Spleen (tissue), 11 donors: ENCODE results near the gene KAT6B. TPM values are rescaled to one million over a fixed set of nuclear protein-coding genes. Genes with fewer than 3 reads are reported as not detected.

ENCODE experiments used
- DNase-seq: peaks from one replicate; pipeline ENCODE4 v3.0.0-alpha.2; 2020
- H3K27ac ChIP-seq, 8 donors: fragments of 200-600 bp; sonication (generic) in 7 of 8; 1 replicate in 4 of 8; 2 replicates in 4 of 8; pipeline versions ENCODE4 v1.5.0 to v1.8.0; 2016 to 2021; ENCODE audit warnings: inconsistent platforms in 4 of 8, mild to moderate bottlenecking in 4 of 8, moderate library complexity in 1 of 8
- H3K27me3 ChIP-seq, 7 donors: fragments of 200-600 bp; sonication (generic) in 6 of 7; replicated peaks in 1 of 7; 1 replicate in 4 of 7; 2 replicates in 3 of 7; pipeline versions ENCODE4 v1.5.0 to v1.8.0; 2016 to 2021; ENCODE audit warnings: inconsistent platforms in 3 of 7, mild to moderate bottlenecking in 1 of 7
- H3K36me3 ChIP-seq, 6 donors: fragments of 200-600 bp; sonication (generic) in 5 of 6; 1 replicate in 4 of 6; 2 replicates in 2 of 6; pipeline versions ENCODE4 v1.5.0 to v1.8.0; 2016 to 2021; ENCODE audit warnings: inconsistent platforms in 2 of 6
- H3K4me1 ChIP-seq, 6 donors: fragments of 200-600 bp; sonication (generic) in 5 of 6; 1 replicate in 3 of 6; 2 replicates in 3 of 6; pipeline versions ENCODE4 v1.5.0 to v1.8.0; 2016 to 2021; ENCODE audit warnings: inconsistent platforms in 3 of 6
- H3K4me3 ChIP-seq, 8 donors: fragments of 200-600 bp; sonication (generic) in 7 of 8; 1 replicate in 4 of 8; 2 replicates in 4 of 8; pipeline versions ENCODE4 v1.5.0 to v1.8.0; 2016 to 2021; ENCODE audit warnings: inconsistent platforms in 4 of 8, mild to moderate bottlenecking in 4 of 8, moderate library complexity in 2 of 8
- H3K9me3 ChIP-seq, 8 donors: fragments of 200-600 bp; sonication (generic) in 7 of 8; 1 replicate in 4 of 8; 2 replicates in 4 of 8; pipeline versions ENCODE4 v1.5.0 to v1.8.0; 2016 to 2021; ENCODE audit warnings: inconsistent platforms in 4 of 8
- CTCF ChIP-seq, 11 experiments: fragments of 200-600 bp in 7 of 11; fragments of 450-650 bp in 4 of 11; sonication (generic) in 4 of 11; IDR thresholded peaks in 8 of 11; conservative IDR thresholded peaks in 3 of 11; 1 replicate in 7 of 11; 2 replicates in 4 of 11; pipeline versions ENCODE4 v1.4.0 to v1.8.0; 2016 to 2021; ENCODE audit warnings: antibody characterized with exemption in 11 of 11, inconsistent platforms in 4 of 11, mild to moderate bottlenecking in 1 of 11
- POLR2A ChIP-seq, 3 donors: fragments of 450-650 bp; IDR thresholded peaks; one replicate each; pipeline ENCODE4 v1.5.1; 2017; ENCODE audit warnings: antibody characterized with exemption in 3 of 3, mild to moderate bottlenecking in 1 of 3
- POLR2AphosphoS5 ChIP-seq, 3 donors: sonication (generic); formaldehyde crosslinking; IDR thresholded peaks; one replicate each; pipeline ENCODE4 v1.5.1; 2017; ENCODE audit warnings: antibody characterized with exemption in 3 of 3
- WGBS, 5 donors: extraction: QIAGEN DNeasy Blood & Tissue Kit in 3 of 5; methylation state at CpG; one replicate each; pipeline versions ENCODE4 v1.1.5 to v1.1.7; 2013 to 2018; 5-methylcytosine and 5-hydroxymethylcytosine counted together
- intact Hi-C: fragments of 100-400 bp; cut with DNase I; formaldehyde crosslinking; loops from one replicate; pipeline ENCODE4 v1.15.0; 2023; ENCODE audit warnings: low total_unique reads
- polyA plus RNA-seq, 3 donors: library from polyadenylated mRNA; stranded (reverse); fragments of 200-250 nt; gene quantifications; one replicate each; pipeline ENCODE4 v1.2.1, GENCODE V29; 2013
- total RNA-seq, 7 donors: library from RNA; depleted of rRNA in 3 of 7; stranded (reverse); fragments of >200 nt in 3 of 7; fragmentation: NEBNext Ultra II Directional in 4 of 7; extraction: Animal tissue kit (Norgen Biotek cat#: 25700) in 4 of 7; gene quantifications; one replicate each; pipeline versions ENCODE4 v1.1.0 to v1.2.1, GENCODE V29; 2016 to 2021
- donor health status: healthy with polysubstance abuse.
- donor health status: DM: no; HTN: no; CAD: no; lungs with moderate emphysema.
- donor health status: DM: no; HTN: no; CAD: no.
- donor health status: Bipolar disorder and iron deficiency.
- donor health status: healthy.
- donor health status: DM: no; HTN: no; CAD: no.
- donor health status: DM: yes; HTN: yes; CAD: no.

The KAT6B gene
- total and polyA plus RNA-seq, 10 donors, result 2.9 to 61.0 (median 46.0) TPM

GRCh38 chr10:74962517-74962916, 136.1 kb downstream of the KAT6B start:
- Histone ChIP-seq H3K4me1 (peaks cover 0 to 5% (median under 1%) of the 10 kb centered on the region in 6 donors), H3K4me3 (no peak overlapping the region), H3K9me3 (no peaks in the 10 kb centered on the region), H3K27ac (no peak overlapping the region), H3K27me3 (no peaks in the 10 kb centered on the region), H3K36me3 (peaks cover 0 to 15% (median 0%) of the 10 kb centered on the region in 6 donors)
- DNase-seq, result no peak
- intact Hi-C loops, result no loop called here
- TF ChIP-seq POLR2AphosphoS5 (IDR thresholded peaks at IDR 0.05) (no peak), CTCF (IDR thresholded peaks at IDR 0.05 in 8 of 11, conservative IDR thresholded peaks at IDR 0.05 in 3 of 11) (no peak), POLR2A (IDR thresholded peaks at IDR 0.05) (no peak)
- 85 to 94% (median 90%) methylated on average over 4 of the region's 4 CpGs for WGBS, 5 donors

GRCh38 chr10:74963549-74963948, 137.1 kb downstream of the KAT6B start:
- Histone ChIP-seq H3K27me3 (no peaks in the 10 kb centered on the region), H3K9me3 (no peaks in the 10 kb centered on the region), H3K4me3 (no peak overlapping the region), H3K36me3 (peaks cover 0 to 15% (median 0%) of the 10 kb centered on the region in 6 donors), H3K27ac (no peak overlapping the region), H3K4me1 (peaks cover 10 to 15% (median 11%) of the 10 kb centered on the region in 6 donors)
- TF ChIP-seq POLR2AphosphoS5 (IDR thresholded peaks at IDR 0.05) (no peak), CTCF (IDR thresholded peaks at IDR 0.05 in 8 of 11, conservative IDR thresholded peaks at IDR 0.05 in 3 of 11) (no peak), POLR2A (IDR thresholded peaks at IDR 0.05) (no peak)
- DNase-seq, result no peak
- intact Hi-C loops, result no loop called here
- WGBS, 5 donors, result 85 to 96% (median 91%) methylated on average over 3 of the region's 3 CpGs

- peaks cover 0 to 10% (median 3%) of the 10 kb centered on the region in 6 donors for H3K36me3 ChIP-seq
- no peak overlapping the region for H3K4me3 ChIP-seq
- no peaks in the 10 kb centered on the region for H3K27me3 ChIP-seq
- TF ChIP-seq POLR2AphosphoS5 (IDR thresholded peaks at IDR 0.05), result no peak
- no peak for TF ChIP-seq POLR2A (IDR thresholded peaks at IDR 0.05)
- TF ChIP-seq CTCF (IDR thresholded peaks at IDR 0.05 in 8 of 11, conservative IDR thresholded peaks at IDR 0.05 in 3 of 11), result no peak
- intact Hi-C loops, result no loop called here
- no peaks in the 10 kb centered on the region for H3K9me3 ChIP-seq
- H3K4me1 ChIP-seq, result peaks cover 12 to 29% (median 17%) of the 10 kb centered on the region in 6 donors
- no peak for DNase-seq
- WGBS, 5 donors, result 22 to 32% (median 25%) methylated on average over 5 of the region's 5 CpGs
- H3K27ac ChIP-seq, result peak overlapping the region in 3 of 8 donors; percentile 19 to 38 (median 31)
Measured at GRCh38 chr10:74967911-74968666, 141.7 kb downstream of the KAT6B start.

- Histone ChIP-seq H3K4me3 (no peak overlapping the region), H3K27ac (peak overlapping the region in 1 of 8 donors; percentile 31), H3K4me1 (peaks cover 12 to 29% (median 17%) of the 10 kb centered on the region in 6 donors), H3K36me3 (peaks cover 0 to 15% (median 3%) of the 10 kb centered on the region in 6 donors), H3K27me3 (no peaks in the 10 kb centered on the region), H3K9me3 (no peaks in the 10 kb centered on the region)
- no peak for DNase-seq
- WGBS, 5 donors, result 69 to 78% (median 73%) methylated on average over 4 of the region's 4 CpGs
- intact Hi-C loops, result no loop called here
- no peak for TF ChIP-seq POLR2A (IDR thresholded peaks at IDR 0.05)
- TF ChIP-seq CTCF (IDR thresholded peaks at IDR 0.05 in 8 of 11, conservative IDR thresholded peaks at IDR 0.05 in 3 of 11), result no peak
- no peak for TF ChIP-seq POLR2AphosphoS5 (IDR thresholded peaks at IDR 0.05)
Measured at GRCh38 chr10:74968667-74969061, 142.3 kb downstream of the KAT6B start.
